Glomerular visceral epithelial cell (primary cell): Measurements from ENCODE around the gene SOCS4.

Experiments
- DNase-seq: peaks from one replicate; pipeline ENCODE4 v3.0.0-alpha.2; 2016; ENCODE audit errors: extremely low spot score

SOCS4 gene

DNA sequence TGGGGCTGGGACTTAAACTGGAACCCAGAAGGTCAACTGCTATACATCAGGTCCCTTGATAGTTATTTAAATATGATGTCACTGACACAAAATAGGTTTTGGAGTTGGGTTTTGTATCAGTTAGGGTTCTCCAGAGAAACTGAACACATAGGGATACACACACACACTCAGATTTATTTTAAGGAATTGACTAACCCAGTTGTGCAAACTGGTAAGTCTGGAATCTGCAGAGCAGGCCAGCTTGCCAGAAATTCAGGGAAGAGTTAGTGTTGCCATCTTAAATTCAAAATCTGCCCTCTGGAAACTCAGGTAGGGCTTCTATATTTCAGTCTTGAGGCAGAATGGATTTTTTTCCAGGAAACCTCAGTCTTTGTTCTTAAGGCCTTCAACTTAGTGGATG, 61.3 kb downstream of the SOCS4 start:
- DNase-seq: no peak

DNA sequence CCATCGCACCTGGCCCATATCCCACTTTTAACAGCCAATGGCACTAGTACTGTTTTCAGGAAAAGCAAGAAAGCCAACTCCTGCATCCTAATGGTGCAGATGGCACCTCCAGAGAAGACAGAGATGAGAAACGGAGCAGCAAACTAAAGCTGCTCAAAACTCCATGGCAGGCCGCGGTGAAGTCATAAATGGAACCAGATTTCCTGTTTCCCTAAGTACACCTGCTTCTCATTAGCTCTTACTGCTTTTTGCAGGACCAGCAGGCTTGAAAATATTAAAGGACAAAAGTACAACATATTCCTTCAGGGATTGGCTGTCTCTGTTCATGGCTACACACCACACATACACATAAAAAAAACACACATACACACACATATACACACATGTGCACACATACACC, 65.3 kb downstream of the SOCS4 start:
- DNase-seq: no peak

DNA sequence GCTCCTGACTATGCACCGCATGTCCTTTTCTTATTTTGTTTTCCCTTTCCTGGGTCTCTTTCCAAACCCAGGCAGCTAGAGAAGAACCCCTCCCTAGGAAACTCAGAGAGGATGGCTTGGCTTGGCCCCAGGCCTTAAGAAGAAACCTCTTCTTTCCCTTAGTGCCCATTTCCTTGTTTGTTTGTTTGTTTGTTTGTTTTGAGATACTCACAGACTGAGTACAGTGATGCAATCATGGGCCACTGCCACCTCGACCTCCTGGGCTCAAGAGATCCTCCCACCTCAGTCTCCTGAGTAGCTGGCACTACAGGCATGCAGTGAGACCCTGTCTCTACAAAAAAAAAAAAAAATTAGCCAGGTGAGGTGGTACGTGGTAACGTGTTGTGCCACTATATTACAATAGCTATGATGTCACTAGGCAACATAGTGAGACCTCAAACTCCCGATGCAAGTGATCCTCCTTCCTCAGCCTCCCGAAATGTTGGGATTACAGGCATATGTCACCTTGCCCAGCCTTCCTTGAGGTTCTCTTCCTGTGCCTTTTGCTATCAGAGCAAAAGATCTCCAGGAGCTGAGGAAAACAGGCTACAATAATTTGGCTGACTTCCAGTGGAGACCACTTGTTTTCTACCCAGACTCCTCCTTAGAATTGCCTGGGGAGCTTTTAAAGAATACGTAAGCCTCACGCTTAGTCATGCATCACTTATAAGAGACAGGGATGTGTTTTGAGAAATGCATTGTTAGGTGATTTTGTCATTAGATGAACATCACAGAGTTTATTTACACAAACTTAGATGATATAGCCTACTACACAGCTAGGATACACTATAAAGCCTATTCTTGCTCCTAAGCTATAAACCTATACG, 67.5 kb downstream of the SOCS4 start:
- DNase-seq: no peak

DNA sequence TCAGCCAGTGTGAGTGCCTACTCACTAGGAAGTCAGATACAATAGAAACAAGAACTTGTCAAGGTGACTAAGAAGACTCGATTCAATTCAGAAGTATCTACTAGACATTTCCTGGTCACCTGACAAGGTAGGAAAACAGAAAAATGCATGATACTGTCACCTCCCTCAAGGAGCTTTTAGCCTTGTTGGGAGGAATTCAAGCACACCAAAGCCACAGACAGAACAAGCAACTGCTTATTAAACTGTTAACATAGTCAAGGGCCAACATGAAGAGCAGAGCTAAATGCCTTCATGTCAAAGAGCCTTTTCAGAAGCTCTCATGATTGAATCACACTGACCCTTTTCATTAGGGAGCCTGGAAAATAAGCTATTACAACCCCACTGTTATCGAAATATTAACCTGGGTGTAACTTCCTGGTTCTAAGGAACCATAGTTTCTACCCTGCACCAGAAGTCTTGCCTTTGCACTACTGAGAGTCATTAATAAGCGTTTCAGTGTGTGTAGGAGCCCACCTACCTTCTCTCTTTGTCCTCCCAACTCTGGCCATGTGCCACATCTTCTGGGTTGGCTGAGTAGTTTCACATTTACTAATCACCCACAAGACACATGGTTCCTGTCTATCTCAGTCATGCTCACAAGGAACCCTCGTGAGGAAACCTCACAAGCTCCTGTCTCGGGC, 71.0 kb downstream of the SOCS4 start:
- no peak for DNase-seq

DNA sequence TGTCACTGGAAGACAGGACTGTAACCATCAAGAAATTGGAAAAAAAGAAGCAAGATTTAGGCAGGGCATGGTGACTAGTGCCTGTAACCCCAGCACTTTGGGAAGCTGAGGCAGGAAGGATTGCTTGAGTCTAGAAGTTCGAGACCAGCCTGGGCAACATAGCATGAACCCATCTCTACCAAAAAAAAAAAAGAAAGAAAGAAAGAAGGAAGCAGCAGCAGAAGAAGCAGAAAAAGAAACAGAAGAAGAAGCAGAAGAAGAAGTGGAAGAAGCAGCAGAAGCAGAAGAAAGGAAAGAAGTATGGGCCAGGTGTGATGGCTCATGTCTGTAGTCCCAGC, 71.5 kb downstream of the SOCS4 start:
- no peak for DNase-seq
